GM11168 (cell line): Measurements from ENCODE around the gene VWA8.
"Not testable (repeated sequence)": the region's sequence is repeated elsewhere in the genome, so short reads cannot be mapped to it uniquely, and the experiment has no call there.

ENCODE experiments used
- in situ Hi-C: fragments of 300-500 bp; cut with MboI; formaldehyde crosslinking; loops from one replicate; pipeline ENCODE4 v1.12.0; 2022; ENCODE audit warnings: low sequenced_read_pairs; ENCODE audit not compliant: unreplicated experiment

Gene VWA8

DNA sequence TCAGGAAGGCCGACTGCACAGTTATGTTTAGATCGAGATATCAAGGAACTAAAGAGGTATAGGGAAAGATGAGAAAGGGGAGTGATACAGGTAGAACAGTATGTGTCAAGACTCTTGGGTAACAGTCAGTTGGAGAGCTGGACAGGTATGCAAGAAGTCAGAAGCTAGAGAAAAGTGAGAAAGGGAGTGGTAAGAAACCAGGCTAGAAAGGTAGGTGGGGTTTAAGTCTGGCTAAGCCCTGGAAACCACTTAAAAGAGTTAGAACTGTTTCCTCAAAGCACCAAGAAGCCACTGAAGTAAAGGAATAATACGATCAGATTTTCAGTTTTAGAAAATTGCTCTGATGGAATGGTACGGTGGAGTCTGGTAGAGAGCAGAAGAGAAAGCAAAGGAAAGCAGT, 196.4 kb downstream of the VWA8 start:
- in situ Hi-C loops, result no loop called here

DNA sequence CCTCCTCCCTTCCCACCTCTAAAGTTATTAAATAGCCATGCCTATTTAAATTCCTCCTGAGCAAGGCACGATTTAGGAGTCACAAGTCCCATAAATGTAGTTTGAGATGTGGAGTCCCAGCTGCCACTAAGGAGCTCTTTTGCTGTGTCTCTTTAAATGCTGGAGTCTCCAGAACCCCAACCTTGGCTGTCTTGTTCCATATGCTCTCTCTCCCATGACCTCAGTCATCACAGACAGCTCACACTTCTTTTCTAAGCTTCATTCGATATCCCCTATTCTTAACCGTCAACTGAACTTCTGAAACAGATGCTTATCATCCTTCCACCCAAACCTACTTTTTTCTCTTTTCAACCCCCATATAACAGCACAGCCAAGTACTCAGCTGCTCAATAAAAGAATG, 197.1 kb downstream of the VWA8 start:
- in situ Hi-C loops, result no loop called here

DNA sequence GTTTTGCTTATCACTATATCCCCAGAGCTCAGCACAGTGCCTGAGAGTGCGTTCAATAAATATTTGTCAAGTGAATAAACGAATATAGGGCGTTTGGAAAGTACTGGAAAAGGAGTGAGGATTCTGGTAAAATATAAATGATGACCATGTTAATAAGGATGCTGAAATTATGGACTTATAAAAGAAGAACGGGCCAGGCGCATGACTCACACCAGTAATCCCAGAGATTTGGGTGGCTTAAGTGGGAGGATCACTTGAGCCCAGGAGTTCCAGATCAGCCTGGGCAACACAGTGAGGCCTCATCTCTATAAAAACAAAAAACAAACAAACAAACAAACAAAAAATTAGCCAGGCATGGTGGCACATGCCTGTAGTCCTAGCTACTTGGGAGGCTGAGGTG, 198.1 kb downstream of the VWA8 start:
- in situ Hi-C loops, result no loop called here

DNA sequence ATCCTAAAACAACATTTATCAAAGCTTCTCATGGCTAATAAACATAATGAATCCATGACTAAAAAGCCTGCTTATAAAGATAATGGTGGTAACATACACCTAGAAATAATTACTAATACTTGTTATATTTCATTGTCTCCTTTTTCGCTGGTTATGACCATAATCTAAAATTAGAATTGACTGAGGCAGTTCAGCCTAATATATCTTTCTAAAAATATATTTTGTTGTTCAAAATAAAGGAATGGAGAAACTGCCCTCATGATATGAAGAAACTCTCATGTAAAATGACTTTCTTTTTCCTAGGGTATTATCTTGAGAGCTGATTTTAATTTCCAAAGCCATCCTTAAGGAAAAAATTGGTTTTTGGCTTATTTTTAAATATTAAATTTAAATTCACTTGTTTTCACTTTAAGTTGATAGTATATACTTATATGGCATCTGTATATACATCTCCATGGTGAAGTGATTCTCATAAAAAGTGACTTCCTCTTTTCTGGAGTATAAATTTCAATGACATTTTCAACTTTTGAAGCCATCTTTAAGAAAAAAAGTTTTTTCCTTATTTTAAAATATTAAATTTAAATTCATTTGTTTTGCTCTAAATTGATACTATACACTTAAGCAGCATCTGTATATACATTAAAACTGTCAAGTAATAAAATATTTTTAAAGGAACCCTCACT, 204.6 kb downstream of the VWA8 start:
- in situ Hi-C loops, result no loop called here

DNA sequence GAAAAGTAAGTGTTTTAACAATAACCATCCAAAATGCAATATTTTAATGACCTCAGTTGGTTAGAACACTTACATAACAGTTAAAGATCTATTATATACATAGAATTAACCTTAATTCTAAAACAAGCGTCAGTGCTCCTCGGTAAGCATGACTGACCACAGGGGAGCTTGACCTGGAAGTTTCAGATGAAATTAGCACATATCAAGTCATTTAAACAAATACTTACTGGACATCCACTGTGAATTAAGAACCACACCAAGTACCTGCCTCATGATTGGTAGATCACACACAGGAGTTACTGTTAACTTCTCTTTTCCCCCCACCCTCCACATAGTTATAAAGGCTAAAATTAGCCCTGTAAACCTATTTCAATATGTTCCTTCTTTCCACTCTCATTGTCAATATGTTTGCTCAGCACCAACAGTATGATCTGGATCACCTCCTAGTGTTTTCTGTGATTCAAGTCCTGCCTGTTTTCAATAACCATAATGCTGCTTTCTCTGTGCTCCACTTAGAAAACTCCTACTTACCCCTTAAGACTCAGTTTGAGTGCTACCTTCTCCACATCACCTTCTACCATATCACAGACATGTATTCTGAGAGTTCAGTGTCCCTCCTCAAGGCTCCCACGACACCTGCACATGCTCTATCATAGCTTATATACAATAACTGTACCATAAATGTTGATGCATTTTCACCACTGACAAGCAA, 209.0 kb downstream of the VWA8 start:
- in situ Hi-C loops, result no loop called here

DNA sequence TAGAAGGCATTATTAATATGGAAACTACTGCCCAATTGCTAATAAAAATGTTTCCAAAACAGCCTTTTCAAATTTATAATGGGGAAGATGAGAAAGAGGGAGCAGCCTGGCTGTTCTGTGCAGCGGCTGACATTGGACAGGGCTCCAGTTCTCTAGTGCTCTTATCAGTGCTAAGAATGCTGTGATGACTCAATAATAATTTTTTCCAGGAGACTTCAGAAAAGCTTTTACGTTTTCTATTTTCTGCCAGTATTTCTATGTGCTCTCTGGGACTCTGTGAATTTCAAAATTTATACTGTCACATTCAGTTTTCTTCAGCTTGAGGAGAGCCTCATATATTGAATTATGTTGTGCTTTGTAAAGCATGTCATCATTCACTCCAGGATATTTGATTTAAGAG, 209.6 kb downstream of the VWA8 start:
- in situ Hi-C loops, result no loop called here

DNA sequence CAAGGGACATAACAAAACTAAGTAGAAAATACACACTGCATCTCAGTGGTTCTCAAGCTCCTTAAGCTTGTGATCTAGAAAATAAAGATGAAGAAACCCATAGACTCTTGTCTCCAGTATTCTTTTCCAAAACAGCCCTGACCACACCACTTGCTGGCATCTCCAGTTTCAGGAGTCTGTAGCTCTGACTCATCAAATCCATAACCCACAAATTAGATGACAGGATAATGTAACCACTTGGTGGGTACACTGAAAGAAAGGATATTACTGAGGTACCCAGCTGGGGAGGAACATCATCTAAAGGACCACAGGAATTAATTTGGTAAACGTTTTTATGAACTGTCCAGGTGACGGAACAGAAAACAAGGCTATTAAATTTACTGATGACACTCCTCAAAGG, 214.7 kb downstream of the VWA8 start:
- in situ Hi-C loops, result no loop called here

DNA sequence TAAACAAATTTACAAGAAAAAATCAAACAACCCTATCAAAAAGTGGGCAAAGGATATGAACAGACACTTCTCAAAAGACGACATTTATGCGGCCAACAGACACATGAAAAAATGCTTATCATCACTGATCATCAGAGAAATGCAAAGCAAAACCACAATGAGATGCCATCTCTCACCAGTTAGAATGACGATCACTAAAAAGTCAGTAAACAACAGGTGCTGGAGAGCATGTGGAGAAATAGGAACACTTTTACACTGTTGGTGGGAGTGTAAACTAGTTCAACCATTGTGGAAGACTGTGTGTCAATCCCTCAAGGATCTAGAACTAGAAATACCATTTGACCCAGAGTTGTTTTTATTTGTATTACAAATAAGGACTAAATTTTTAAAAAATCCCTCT, 215.4 kb downstream of the VWA8 start:
- in situ Hi-C loops, result not testable (repeated sequence)

DNA sequence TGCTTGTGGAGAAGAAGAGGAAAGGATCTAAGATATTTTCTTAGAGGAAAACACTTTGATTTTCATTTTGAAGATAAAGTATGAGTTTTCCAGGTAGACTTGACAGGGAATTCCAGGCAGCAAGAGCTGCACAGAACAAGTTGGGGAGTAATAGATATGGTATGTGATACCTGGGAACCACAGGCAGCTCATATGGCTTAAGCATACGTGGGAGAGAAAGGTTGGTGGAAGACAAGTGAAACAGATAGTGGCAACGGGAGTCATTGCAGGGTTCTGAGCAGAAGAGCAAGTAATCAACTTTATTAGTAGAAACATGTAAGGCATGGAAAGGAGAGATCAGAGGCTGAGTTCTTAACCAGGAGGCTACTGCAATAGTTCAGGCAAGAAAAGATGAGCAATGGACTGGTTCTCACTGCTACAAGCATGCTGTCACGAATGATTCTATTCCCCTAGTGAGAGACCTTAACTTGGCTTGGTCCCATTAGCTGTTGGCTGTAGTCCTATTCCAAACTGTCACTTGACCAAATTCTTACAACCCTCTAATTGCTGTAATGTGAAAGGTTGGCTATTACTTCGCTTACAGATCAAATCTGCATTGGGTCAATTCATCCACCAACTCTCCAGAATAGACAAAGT, 217.9 kb downstream of the VWA8 start:
- in situ Hi-C loops, result no loop called here

DNA sequence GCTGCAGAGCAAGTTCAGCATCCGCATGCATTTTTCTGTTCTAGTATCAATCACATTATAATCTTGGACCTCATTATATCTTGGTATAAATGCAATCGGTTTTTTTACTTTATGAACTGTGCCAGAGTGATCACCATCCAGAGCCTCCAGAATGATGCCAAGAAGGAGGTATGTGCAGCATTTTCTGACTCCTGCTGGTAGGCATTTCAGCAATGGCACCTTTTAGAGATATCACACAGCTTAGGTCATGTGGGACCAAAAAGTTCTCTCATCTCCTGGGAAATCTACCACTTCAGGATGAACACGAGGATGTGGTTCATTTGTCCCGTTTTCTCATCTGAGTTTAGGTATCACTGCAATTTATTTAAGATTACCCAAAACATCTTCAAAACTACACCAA, 220.4 kb downstream of the VWA8 start:
- in situ Hi-C loops, result no loop called here

DNA sequence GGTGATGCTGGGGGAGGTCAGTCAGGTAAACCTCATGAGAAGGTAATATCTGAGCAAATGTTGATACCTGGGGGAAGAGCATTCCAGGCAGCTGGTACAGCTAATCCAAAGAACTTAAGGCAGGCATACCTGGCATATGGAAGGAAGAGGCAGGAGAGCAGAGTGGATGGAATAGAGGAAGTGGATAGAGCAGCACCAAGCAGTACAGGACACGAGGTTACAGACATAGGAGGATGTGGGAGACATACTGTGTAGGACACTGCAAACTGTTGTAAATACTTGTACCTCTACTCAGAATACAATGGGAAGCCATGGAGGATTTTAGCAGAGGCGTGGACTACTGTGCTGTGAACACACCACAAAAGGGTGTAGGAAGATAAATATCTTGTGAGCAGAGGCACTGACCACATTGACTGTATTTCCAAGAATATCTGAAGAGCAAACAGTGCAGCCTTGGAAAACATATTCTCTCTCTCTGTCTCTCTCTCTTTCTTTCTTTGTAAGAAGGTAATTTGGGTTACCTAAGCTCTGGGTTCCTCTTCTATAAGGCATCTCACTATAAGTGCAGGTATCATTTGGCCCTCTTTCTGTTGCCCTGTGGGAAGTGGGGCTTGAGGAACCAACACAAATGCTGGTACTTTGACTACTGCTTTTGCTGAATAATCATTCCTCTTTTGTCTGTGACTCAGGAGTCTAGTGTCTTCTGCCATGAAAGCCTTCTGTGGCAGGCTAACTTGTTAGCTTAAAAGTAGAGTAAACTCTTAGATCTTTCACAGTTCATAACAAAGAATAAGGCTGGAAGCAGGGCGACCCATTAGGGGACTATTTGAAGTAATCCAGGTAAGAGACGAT, 238.0 kb downstream of the VWA8 start:
- in situ Hi-C loops, result no loop called here

DNA sequence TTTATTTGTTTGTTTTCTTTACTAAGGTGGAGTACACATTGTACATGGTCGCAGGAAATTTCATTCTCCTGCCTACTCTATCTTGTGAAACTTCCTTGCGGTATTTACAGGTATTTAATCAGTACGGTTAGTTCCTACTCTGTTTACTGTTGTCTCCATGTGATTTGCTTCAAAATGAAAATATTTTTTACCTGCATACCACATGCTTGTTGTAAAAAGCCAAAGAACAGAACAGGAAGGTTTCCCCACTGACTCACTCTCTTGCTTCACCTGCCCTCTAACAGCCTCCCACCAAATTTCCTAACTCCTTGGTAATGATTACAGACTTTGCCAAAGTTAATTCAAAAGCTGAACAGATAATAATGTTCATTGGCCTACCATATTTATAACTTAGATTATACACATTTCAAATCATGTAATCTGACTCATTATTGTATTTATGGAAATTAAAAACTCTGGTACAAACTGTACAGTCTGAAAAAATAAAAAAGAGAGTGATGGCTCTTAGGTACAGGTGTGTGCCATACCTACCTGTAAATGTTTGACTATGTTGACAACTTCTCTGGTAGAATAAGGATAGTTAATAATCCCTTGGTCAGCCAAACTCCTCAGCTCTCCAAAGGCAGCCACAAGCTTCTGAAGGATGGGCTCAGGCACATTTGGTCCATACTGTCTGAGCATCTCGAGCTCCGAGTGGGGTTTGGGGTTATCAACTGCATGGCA, 239.9 kb downstream of the VWA8 start:
- in situ Hi-C loops, result no loop called here

DNA sequence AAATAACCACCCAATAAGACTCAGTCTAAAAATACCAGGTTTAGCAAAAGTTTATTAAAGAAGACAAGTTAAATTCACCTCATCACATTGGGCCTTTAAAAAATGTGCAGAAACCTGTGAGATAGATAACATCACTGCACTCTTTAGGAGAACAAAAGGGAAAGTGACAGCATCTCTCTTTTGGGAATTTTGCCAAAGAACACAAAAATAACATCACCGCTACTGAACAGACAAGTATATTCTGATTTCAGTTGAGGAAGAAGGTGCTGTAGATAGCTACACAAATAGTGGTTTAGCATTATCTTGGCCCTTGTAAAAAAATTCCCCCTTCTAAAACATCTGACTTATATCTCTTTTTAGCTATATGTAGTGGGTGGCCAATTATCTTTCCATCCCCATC, 244.7 kb downstream of the VWA8 start:
- in situ Hi-C loops, result no loop called here

DNA sequence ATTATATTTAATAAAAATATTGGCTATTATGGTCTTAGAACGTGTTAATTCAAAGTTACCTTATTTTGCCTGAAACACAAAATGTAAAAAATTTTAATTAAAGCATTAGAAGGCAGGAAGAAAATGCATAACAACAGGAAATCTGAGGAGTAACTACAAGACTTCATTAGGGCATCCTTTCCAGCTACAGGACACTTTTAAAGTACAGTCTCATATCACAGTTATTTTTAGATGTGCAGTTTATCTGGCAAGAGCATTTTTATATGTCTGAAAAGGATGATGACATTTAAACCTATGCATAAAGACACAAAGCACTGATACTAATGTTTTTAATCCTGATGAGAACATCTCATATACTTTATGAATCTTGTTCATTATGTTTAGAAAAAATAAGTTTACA, 247.5 kb downstream of the VWA8 start:
- in situ Hi-C loops, result no loop called here

DNA sequence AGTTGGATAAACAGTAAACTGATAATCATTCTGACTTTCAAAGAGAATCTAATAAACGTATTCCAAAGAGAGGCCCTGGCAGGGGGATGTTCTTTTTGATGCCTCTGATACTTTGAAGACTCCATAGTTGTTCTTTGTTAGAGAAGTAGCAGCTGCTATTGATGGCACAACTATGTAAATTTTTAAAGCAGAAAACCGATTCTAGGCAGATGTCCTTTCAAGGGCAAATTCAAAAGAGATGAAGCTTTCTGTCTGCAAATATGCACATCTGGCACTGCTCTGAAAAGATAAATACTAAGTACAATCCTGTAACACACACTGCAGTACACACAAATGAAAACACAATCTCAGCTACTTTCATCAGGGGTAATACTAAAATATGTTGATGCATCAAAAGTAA, 250.1 kb downstream of the VWA8 start:
- in situ Hi-C loops, result no loop called here

DNA sequence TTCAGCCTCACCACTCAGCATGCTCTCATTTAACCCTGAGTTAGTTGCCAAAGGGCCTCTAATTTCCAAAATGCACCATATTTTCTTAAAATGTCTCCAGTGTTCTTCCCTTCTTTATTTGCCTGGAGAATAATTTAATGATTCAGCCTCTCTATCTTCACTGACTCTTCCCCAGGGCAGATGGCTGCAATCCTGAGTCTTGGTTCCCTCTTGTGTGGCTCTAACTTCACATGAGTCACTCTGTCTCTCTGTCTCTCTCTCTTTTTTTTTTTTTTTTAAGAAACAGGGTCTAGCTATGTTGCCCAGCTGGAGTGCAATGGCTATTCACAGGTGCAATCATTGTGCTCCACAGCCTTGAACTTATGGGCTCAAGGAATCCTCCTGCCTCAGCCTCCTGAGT, 251.4 kb downstream of the VWA8 start:
- in situ Hi-C loops, result no loop called here

DNA sequence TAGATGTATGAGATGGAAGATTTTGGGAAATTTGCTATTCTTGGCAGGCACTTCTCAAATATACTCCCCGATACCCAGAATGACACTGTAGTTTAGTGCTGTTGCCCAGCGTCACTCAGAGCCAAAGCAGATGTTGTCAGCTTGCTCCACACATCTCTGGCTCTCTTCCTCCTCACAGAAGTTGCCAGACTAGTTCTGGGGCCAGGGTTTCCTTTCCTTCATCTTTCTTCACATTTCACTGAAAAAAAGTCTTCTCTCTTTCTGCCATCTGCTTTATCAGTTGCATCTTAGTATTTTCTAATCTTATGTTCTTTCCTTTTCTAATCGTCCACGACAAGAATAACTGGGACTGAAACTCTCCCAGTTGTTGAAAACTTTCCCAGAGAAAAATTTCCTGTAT, 252.2 kb downstream of the VWA8 start:
- in situ Hi-C loops, result no loop called here

DNA sequence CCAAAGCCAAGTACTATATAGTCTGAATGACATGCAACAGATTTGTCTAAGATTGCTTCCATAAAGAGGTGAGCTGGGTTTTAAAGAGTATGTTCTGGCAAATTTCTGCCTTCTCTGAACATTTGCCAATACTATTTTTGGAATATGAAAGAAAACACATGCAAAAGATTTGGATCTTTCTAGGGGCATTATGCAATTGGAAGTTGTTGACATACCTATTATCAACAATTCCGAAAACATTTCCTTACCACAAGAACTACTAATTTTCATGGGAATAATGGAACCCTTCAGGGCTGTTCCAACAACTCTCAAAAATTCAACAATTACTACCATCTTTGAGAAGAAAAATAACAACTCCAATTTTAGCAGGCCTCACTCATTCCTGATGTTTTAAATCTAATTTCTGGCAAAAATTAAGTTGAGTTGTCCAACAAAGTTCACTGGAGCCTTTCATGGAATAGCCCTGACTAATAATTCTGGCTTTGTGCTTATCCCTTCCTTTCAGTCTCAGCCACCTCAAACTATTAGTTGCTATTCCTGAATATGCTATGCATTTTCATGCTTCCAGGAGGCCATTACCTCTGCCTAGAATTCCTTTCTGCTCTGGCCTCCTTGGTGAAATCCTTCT, 253.6 kb downstream of the VWA8 start:
- in situ Hi-C loops, result no loop called here

DNA sequence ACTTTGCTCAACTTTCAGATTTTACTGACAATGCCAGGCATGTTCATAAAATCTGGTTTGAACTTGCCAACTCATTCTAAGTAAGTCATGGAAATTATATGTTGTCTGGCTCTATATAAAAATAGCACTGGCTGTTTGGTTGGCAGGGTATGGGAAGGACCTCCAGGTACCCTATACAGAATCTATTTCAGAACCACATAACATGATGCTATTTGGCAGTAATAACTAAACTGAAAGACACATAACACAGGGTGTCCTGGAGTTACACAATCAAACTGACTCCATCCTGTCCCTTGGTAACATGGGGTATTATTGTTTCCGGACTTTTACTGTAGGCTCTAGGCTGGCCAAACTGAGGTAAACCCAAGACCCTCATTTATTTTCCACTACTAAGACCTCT, 254.8 kb downstream of the VWA8 start:
- in situ Hi-C loops, result no loop called here

DNA sequence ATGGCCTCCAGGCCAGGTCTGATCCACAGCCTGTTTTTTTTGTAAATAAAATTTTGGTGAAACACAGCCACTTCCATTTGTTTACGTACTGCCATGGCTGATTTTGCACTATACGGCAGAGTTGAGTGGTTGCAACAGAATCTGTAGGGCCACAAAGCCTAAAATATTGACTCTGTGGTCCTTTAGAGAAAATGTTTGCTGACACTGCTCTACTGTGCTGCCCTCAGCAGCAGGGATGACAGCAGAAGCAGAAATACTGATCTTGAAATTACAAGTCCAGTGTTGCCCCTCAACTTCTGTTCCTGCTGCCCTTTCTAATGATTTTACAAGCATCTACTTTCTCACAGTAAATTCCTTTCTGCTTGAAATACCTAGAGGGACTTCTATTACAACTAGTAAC, 258.4 kb downstream of the VWA8 start:
- in situ Hi-C loops, result no loop called here
